T-helper 2 cell treated with Interferon-gamma antibody and Interleukin-4, amounts not matched to agents 100 ng/mL and 5 ng/mL, for 36 hours (primary cell): ENCODE results near the gene PLPPR1. TPM values are rescaled to one million over a fixed set of nuclear protein-coding genes. Genes with fewer than 3 reads are reported as not detected.
"Not testable (repeated sequence)": the region's sequence is repeated elsewhere in the genome, so short reads cannot be mapped to it uniquely, and the experiment has no call there.

Source experiments
- intact Hi-C: fragments of 100-400 bp; cut with micrococcal nuclease; formaldehyde crosslinking; loops from one replicate; pipeline ENCODE4 v1.15.1; 2023
- total RNA-seq: library from RNA; stranded (reverse); gene quantifications from 2 replicates; pipeline ENCODE4 v1.2.3, GENCODE V29; 2022

PLPPR1 gene
- not detected in 2 replicates for total RNA-seq

DNA sequence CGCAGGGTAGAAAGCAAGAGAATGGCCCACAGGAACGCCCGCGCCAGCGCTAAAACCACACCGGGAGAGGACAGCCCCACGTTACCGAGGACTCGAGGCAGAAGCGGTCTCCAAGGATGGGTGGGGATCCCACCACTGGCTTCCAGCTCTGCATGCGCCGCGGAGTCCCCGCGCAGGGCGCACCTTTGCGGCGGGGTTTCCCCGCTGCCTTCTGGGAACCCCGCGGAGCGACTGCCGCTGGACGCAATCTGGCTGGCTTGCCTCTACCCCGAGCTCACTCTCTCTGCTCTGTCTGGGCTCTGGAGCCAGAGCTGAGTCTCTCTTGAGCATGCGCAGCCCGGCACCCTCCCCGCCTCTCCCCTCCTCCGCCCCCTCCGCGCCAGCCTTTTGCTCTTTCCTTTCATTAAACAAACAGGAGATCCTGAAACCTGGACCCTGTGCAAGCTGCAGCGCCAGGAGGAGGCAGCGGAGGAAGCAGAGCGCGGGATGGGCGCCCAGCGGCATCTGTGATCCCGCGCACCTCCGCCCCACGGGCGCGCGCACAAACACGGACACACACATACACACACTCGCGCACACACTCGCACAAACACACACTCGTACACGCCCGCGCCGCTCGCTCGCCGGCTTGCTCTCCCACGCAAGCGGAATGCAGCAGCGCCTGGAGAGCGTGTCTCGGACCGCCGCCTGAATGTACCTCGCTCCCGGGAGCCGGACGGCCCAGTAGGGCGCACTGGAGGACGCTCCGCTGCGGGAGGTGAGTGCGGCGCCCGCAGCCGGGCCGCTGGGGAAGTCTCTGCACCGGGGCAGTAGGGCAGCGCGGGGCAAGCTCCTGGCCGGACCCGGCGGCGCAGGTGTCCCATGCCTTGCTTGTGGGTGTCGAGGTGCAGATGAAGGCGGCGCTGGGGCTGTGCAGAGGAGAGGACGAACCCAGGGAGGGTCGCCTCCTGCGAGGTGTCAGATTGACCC is at the start of gene PLPPR1:
Gene PLPPR1 (plus strand): TSS at position 382 of the 969 bp plus-strand sequence.
- intact Hi-C loops: no loop called here

GRCh38 chr9:100989731-100990130 is 38.8 kb upstream of the PLPPR1 start:
- intact Hi-C loops: no loop called here

DNA sequence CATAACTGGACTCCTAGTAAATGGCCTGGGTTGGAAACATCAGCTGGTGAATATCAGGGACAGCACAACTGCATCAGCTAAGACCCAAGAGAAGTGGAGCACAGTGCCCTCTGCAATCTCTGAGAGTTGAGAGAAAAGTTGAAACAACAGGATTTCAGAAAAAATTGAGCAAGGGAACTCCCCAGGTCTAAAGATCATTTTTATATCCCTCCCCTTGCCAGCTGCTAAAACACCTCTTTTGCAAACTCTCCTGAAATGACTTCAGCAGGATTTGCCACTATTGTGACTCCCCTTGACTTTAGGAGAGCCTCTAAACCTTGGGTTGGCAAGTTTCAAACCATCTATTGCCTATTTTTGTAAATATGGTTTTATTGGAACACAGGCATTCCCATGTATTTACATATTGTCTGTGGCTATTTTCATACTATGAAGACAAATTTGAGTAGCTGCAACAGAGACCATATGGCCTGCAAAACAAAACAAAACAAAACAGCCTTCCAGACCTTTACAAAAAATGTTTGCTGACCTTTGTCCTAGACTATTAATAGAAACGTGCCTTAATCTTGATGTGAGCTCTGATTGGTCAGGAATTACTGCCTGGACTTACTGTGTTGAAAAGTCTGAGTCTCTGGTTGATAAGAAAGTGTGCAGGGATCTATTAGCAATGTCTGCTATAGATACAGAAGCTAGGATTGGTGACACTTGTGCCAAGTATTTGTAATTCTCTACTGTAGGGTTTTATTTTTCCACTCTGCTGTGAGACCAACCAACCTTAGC is 37.7 kb upstream of the PLPPR1 start:
- intact Hi-C loops: no loop called here

DNA sequence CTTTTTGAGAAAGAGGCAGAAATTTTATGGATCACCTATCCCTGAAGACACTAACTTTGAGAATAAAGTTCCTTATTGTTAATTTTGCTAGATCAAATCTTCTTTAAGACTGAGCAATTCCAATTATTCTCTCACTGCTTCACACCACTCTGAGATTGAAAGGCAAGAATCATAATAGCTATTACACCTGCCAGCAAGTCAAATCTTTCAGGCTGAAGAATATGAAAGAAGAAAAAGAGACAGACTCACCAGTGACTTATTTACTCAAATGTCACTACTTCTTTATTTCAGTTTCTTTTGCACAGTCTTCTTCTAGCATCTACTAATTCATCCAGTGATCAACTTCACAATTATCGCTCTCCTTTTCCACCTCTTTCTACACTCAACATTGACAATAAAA is 35.9 kb upstream of the PLPPR1 start:
- intact Hi-C loops: no loop called here

DNA sequence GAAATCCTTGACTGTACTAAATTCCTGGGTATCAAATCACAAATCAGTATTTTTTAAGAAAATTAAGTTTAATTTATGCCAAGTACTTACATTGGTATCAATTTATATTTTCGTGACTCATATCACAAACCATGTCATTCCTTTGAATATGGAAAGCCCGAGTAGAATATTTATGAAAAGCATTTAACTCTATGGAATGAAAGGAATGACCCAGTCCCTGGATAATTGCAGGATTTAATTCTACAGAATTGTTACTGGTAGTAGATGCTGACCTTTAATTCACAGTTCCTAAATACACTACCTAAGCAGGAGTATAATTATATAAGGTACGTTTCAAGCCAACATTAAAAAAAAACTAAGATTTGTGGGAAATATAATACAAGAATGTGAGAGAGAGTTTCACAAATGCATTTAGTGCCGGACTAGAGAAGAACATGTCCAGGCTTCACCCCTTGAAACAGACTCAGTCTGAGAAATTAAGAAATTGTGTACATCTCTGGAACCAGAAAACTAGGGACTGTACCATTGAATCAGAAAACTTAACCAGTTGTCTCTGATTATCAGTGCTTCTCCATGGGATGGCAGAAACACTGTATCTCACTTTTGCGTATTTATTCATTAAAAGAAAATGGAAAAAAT is 28.5 kb upstream of the PLPPR1 start:
- intact Hi-C loops: no loop called here

DNA sequence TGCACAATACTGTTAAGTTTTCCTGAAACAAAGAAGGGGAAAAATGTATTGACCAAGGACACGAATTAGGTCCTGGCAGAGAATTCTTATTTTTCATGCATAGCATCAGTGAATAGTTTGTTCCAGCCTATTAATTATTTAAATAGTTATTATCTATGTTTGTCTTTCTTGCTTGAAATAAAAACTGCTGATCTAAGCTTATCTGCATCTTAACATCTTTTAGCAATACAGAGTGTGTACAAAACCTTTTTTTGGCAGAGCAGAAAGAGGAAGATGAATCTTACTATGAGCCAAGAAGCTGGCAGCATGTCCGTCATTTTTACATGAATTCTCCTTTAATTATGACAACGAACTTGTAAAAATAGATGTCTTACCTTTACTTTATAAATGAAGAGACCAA is 23.3 kb upstream of the PLPPR1 start:
- intact Hi-C loops: no loop called here

DNA sequence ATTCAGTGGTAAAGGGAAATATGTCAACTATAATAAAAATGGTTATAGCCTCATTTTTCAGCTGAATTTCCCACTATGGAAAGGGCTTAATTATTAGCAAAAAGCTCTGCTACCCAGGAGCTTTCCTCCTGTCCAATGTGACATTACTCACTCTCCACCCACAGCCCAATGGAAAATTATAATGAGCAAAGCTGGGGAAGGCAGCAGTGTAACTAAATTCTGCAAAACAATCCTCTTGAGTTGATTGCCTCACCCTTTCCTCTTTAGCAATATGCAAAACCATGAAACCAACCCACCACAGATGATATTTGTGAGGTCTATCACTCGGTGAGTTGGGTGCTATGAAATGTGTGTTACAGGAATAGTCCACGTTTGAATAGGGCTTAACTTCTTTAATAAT is 14.0 kb upstream of the PLPPR1 start:
- intact Hi-C loops: no loop called here

DNA sequence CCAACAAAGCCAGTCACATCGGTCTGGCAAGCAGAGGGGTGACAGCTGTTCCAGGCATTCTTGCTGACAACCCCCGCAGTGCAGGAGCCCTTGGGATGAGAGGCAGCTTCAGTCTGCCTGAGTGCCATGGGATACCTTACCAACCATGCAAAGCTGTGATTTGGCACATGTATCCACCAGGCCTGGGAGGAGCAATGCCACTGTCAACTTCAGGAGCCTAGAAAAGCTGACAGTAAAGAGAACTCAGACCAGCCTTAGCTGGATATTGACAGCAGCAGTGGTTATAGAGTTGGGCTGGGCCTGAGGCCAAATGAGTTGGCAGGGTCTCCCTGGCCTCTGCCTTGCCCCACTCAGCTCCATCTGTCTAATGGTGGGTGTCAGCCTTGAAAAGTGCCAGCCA is 10.1 kb upstream of the PLPPR1 start:
- intact Hi-C loops: no loop called here

- intact Hi-C loops: no loop called here
Observed at GRCh38 chr9:101022704-101023103, 5.8 kb upstream of the PLPPR1 start.

GRCh38 chr9:101025940-101026339 is 2.6 kb upstream of the PLPPR1 start:
- intact Hi-C loops: no loop called here

DNA sequence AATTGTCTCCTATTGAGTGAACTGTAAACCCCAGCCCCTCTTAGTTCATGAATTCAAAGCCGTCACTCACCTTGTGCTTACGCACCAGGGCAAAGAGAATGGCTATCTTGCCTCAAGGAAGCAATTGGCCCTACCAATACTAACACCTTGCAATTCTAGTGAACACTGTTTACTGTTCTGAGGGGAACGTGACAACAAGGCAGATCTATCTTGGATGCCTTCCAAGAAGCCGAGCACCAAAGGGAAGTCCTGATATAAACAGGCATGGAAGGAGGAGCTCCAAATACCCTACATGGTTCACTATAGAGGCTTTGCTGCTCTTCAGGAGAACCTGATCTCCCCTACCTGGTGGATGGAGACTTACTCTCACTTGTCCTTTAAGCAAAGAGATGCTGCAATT is 1.7 kb upstream of the PLPPR1 start:
- intact Hi-C loops: no loop called here

DNA sequence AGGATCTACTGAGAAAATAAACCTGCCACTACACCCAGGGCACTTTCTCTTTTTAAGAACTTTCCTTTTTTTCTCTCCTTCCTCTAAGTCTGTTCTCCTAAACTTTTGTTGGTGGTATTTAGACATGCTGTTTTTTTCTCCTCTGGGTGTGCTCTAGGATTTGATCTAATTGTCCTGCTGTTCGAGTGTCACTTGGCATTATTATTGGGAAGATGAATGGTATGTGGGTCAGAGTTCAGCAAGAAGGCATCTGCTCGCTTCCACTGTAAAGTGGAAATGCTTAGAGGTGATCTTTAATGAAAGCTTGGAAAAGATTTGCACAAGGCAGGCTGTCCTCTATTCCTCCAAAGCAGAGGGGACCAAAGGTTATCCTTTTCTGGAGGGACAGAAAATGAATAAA is 1.3 kb upstream of the PLPPR1 start:
- intact Hi-C loops: no loop called here

DNA sequence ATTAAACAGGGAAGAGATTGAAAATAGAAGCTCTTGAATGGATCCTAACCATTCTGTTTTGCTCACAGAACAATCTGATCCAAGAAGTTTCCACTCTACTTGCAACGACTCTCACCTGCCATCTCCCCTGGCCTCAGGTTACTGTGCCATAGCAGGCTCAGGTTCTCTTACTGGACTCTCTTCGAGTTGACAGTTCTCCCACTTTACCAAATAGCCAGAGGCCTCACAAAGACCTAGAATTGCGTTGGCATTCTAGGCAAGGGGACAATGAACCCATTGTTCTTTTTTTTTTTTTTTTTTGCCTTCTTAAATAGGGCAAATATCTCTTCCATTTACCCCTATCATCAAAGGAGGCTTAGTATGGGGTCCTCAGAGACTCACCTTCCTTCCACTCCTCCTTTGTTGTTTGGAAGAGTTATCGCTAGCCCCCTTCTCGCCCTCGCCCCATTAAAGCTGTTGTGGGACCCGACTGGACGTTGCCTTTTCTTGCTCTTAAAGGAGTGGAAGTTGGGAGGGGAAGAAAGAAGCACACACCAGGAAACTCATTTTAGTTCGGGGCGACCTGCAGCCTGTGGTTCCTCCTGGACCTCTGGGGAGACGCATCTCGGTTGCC is 688 bp upstream of the PLPPR1 start:
- intact Hi-C loops: no loop called here

- intact Hi-C loops: no loop called here
Observed at GRCh38 chr9:101029315-101030085, 973 bp downstream of the PLPPR1 start.

- intact Hi-C loops: no loop called here
Observed at GRCh38 chr9:101030086-101030391, 1.5 kb downstream of the PLPPR1 start.

DNA sequence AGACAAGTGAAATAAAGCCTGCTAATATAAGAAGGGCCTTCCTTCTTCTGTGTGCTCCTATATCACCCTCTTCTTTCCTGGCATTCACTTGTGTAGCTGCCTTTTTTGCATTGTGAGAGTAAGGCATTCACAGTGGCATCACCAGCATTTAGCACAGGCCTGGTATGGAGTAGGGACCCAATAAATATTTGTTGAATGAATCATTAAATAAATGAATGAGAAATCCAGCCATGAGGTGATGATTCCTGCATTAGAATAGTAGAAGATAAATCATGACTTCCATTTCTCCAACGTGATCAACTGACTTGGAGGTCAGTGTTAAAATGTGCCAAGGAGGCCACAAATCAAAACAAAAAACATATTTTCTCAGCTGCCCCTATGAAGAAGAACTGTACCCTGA is 3.9 kb downstream of the PLPPR1 start:
- intact Hi-C loops: no loop called here

DNA sequence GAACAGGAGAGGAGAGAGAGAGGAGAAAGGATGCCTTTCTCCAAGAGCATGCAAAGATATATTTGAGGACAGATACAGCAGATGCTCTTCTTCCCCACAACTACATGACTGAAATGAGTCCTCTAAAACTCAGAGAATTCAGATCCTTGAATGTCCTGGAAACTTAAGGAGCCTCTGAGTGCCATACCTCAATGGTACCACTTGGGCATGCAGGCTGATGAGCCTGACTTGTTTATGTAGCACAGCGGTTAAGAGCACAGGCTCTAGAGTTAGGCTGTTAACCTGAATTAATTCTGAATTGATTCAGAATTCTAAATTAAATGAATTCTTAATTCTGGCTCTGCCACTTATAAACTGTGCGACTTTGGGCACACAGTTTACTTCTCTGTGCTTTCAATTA is 5.7 kb downstream of the PLPPR1 start:
- intact Hi-C loops: no loop called here

GRCh38 chr9:101035098-101035497 is 6.6 kb downstream of the PLPPR1 start:
- intact Hi-C loops: no loop called here

- intact Hi-C loops: no loop called here
Observed at GRCh38 chr9:101037430-101037829, 8.9 kb downstream of the PLPPR1 start.

DNA sequence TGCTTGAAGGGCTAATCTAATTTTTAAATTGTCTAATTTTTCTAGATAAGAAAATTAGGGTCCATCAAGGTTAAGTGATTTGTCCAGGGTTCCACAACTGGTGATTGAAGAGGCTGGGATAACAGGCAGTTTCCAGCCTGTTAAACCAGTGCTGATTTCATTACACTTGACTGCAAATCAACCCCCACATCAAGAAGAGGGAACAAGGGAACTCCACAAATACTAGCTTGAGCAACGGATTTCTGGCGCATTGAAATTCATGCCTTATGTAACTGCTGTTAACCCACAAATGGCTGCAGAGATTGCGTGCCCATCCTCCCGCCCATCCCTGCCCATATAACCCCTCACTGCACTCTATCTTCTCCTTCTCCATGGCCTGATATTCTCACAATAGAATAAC is 10.0 kb downstream of the PLPPR1 start:
- intact Hi-C loops: no loop called here

DNA sequence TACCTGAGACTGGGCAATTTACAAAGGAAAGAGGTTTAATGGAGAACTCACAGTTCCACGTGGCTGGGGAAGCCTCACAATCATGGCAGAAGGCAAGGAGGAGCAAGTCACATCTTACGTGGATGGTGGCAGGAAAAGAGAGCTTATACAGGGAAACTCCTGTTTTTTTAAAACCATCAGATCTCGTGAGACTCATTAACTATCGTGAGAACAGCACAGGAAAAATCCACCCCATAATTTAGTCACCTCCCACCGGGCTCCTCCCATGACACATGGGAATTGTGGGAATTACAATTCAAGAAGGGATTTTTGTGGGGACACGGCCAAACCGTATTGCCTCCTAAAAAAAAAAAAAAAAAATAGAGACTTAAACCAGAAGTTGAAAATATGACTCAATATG is 11.1 kb downstream of the PLPPR1 start:
- intact Hi-C loops: not testable (repeated sequence)
